Natural killer cell (primary cell): ENCODE data around the gene MRPS17. TPM values are rescaled to one million over a fixed set of nuclear protein-coding genes. Genes with fewer than 3 reads are reported as not detected.
A peak's percentile ranks its signal among the peaks of the same experiment; 100 is the strongest.

Experiments used
- ATAC-seq, 3 donors: fragments of 150-1000 bp in 2 of 3; fragments of 200-7000 bp in 1 of 3; cut with Tn5 transposase; 1 replicate in 1 of 3; 2 replicates in 2 of 3; pipeline ENCODE4 v1.10.0; 2021; ENCODE audit warnings: mild to moderate bottlenecking in 2 of 3, moderate library complexity in 2 of 3
- DNase-seq, 2 donors: peaks; one replicate each; pipeline versions ENCODE4 v3.0.0 to v3.0.0-alpha.2; 2013 to 2021; ENCODE audit warnings: mixed read lengths in 1 of 2
- H3K27ac ChIP-seq: one replicate; pipeline ENCODE4 v1.5.1; 2013; ENCODE audit warnings: mild to moderate bottlenecking, low read length
- H3K27me3 ChIP-seq: one replicate; pipeline ENCODE4 v1.6.1; 2013; ENCODE audit warnings: low read length; ENCODE audit not compliant: control insufficient read depth, insufficient read depth
- H3K36me3 ChIP-seq: one replicate; pipeline ENCODE4 v1.6.1; 2013; ENCODE audit warnings: low read length; ENCODE audit not compliant: control insufficient read depth, insufficient read depth
- H3K4me1 ChIP-seq: one replicate; pipeline ENCODE4 v1.6.1; 2013; ENCODE audit warnings: low read length; ENCODE audit not compliant: control insufficient read depth, insufficient read depth
- H3K4me3 ChIP-seq: one replicate; pipeline ENCODE4 v1.5.1; 2013; ENCODE audit warnings: low read length
- H3K9me3 ChIP-seq: one replicate; pipeline ENCODE4 v1.6.1; 2013; ENCODE audit warnings: low read length; ENCODE audit not compliant: control insufficient read depth, insufficient read depth
- H3K27ac Mint-ChIP-seq, 2 donors: one replicate each; pipeline ENCODE4 v1.8.0; 2022; ENCODE audit warnings: mild to moderate bottlenecking in 2 of 2, mixed read lengths in 2 of 2, moderate library complexity in 1 of 2
- H3K27me3 Mint-ChIP-seq, 2 donors: one replicate each; pipeline ENCODE4 v1.8.0; 2022; ENCODE audit warnings: low read depth in 2 of 2, mixed read lengths in 2 of 2
- H3K36me3 Mint-ChIP-seq: one replicate; pipeline ENCODE4 v1.8.0; 2022; ENCODE audit warnings: mixed read lengths
- H3K4me1 Mint-ChIP-seq, 2 donors: one replicate each; pipeline ENCODE4 v1.8.0; 2022; ENCODE audit warnings: mixed read lengths in 2 of 2
- H3K4me3 Mint-ChIP-seq: one replicate; pipeline ENCODE4 v1.8.0; 2022; ENCODE audit warnings: mild to moderate bottlenecking, moderate library complexity, mixed read lengths
- H3K9me3 Mint-ChIP-seq, 2 donors: one replicate each; pipeline ENCODE4 v1.8.0; 2022; ENCODE audit warnings: mixed read lengths in 2 of 2
- WGBS: methylation state at CpG from one replicate; pipeline ENCODE4 v1.1.7; 2013; ENCODE audit warnings: missing lambda C conversion rate; ENCODE audit not compliant: insufficient coverage; 5-methylcytosine and 5-hydroxymethylcytosine counted together
- intact Hi-C: fragments of 100-400 bp; cut with micrococcal nuclease; formaldehyde crosslinking; loops from one replicate; pipeline ENCODE4 v1.14.2; 2022
- total RNA-seq, 4 donors: library from RNA; stranded (reverse); fragments of 120-200 nt in 1 of 4; gene quantifications; one replicate each; pipeline versions ENCODE4 v1.2.3 to v1.2.4, GENCODE V29; 2013 to 2022
- TF ChIP-seq, protein P1 (sequence below): fragments of 200-600 bp; IDR thresholded peaks from one replicate; pipeline ENCODE4 v1.8.0; 2022; ENCODE audit warnings: antibody characterized with exemption

MRPS17 gene
- total RNA-seq, 3 donors from 2014 or later (not counting 1 experiment from before 2014, with no cell fraction given): 6.8 to 12.0 (median 10.4) TPM

DNA sequence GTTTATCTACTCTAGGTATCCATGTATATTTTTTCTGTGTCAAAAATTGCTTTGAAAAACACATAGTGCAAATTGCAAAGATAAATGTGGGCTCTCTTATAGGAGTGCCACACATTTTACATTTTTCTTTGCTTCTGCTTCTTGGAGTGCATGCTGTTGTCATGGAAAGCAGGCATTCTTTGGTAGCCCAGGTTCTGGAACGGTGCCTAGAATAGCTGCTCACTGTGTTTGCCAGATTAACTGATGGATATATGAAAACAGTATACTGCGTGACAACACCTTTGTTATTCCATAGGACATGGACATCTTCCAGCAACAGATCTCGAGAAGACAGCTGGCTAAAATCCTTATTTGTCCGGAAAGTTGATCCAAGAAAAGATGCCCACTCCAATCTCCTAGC, 26.2 kb downstream of the MRPS17 start:
- Mint-ChIP-seq H3K4me3 (no peak overlapping the region), H3K36me3 (peaks cover 11% of the 10 kb centered on the region), H3K9me3 (no peaks in the 10 kb centered on the region), H3K27me3 (no peaks in the 10 kb centered on the region), H3K4me1 (peaks cover 13 to 14% of the 10 kb centered on the region in 2 donors), H3K27ac (peak overlapping the region in 1 of 2 donors; percentile 45)
- intact Hi-C loops: no loop called here
- Histone ChIP-seq H3K27me3 (no peaks in the 10 kb centered on the region), H3K4me1 (no peaks in the 10 kb centered on the region), H3K9me3 (no peaks in the 10 kb centered on the region), H3K36me3 (peaks cover 39% of the 10 kb centered on the region), H3K27ac (no peak overlapping the region), H3K4me3 (no peak overlapping the region)
- TF ChIP-seq, protein P1, sequence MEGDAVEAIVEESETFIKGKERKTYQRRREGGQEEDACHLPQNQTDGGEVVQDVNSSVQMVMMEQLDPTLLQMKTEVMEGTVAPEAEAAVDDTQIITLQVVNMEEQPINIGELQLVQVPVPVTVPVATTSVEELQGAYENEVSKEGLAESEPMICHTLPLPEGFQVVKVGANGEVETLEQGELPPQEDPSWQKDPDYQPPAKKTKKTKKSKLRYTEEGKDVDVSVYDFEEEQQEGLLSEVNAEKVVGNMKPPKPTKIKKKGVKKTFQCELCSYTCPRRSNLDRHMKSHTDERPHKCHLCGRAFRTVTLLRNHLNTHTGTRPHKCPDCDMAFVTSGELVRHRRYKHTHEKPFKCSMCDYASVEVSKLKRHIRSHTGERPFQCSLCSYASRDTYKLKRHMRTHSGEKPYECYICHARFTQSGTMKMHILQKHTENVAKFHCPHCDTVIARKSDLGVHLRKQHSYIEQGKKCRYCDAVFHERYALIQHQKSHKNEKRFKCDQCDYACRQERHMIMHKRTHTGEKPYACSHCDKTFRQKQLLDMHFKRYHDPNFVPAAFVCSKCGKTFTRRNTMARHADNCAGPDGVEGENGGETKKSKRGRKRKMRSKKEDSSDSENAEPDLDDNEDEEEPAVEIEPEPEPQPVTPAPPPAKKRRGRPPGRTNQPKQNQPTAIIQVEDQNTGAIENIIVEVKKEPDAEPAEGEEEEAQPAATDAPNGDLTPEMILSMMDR: no peak
- WGBS: 100% methylated on average over 4 of the region's 4 CpGs
- ATAC-seq (no peak), DNase-seq (no peak)

DNA sequence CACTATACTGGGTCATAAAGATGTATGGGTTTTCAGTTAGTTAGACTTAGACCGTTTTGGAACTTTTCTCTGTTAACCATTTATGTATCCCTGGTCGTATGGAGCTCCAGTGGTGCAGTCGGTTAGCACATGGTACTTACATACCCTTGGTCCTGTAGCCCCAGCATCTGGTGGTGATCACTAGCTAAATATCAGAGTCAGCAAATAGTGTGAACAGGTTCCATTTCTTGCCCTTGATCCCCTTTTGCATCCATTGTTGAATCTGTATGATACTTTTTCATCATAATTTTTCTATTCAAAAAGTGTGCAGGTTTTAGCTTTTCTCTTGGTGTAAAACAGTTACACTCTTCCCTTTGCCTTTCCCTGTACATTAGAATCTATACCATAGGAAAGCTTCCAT, 28.6 kb downstream of the MRPS17 start:
- H3K27ac Mint-ChIP-seq: no peak overlapping the region
- H3K9me3 Mint-ChIP-seq: no peaks in the 10 kb centered on the region
- H3K36me3 Mint-ChIP-seq: peaks cover 11% of the 10 kb centered on the region
- TF ChIP-seq, protein P1: no peak
- Histone ChIP-seq H3K9me3 (no peaks in the 10 kb centered on the region), H3K36me3 (peaks cover 61% of the 10 kb centered on the region), H3K27me3 (no peaks in the 10 kb centered on the region), H3K4me3 (no peak overlapping the region), H3K27ac (no peak overlapping the region), H3K4me1 (no peaks in the 10 kb centered on the region)
- intact Hi-C loops: no loop called here
- H3K4me3 Mint-ChIP-seq: no peak overlapping the region
- no peak for ATAC-seq
- no peaks in the 10 kb centered on the region for H3K27me3 Mint-ChIP-seq
- H3K4me1 Mint-ChIP-seq: peaks cover 3 to 8% of the 10 kb centered on the region in 2 donors
- DNase-seq: no peak
- WGBS: 97% methylated on average over 3 of the region's 3 CpGs

DNA sequence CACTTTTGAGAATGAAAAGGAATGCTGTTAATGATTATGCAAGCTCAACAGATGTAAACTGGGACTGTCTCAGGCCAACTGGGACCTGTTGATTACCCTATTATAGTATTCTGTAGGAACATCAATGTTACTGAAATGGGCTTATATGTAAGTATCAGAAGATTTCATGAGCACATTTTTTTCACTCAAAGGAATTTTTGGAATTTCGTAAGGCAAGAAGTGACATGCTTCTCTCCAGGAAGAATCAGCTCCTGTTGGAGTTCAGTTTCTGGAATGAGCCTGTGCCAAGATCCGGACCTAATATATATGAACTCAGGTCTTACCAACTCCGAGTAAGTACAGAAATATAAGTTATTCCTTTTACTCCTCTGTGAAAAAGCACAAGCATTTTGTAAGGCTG, 31.9 kb downstream of the MRPS17 start:
- no peak overlapping the region for H3K4me3 ChIP-seq
- no peaks in the 10 kb centered on the region for H3K9me3 ChIP-seq
- no peak for ATAC-seq
- 100% methylated on average over 2 of the region's 3 CpGs for WGBS
- H3K27ac Mint-ChIP-seq: no peak overlapping the region
- no peaks in the 10 kb centered on the region for H3K27me3 ChIP-seq
- no peak overlapping the region for H3K4me3 Mint-ChIP-seq
- H3K27ac ChIP-seq: no peak overlapping the region
- TF ChIP-seq, protein P1: no peak
- intact Hi-C loops: no loop called here
- H3K9me3 Mint-ChIP-seq: no peaks in the 10 kb centered on the region
- no peaks in the 10 kb centered on the region for H3K27me3 Mint-ChIP-seq
- peaks cover 61% of the 10 kb centered on the region for H3K36me3 ChIP-seq
- peaks cover 11% of the 10 kb centered on the region for H3K36me3 Mint-ChIP-seq
- H3K4me1 ChIP-seq: no peaks in the 10 kb centered on the region
- DNase-seq: no peak
- H3K4me1 Mint-ChIP-seq: no peaks in the 10 kb centered on the region

DNA sequence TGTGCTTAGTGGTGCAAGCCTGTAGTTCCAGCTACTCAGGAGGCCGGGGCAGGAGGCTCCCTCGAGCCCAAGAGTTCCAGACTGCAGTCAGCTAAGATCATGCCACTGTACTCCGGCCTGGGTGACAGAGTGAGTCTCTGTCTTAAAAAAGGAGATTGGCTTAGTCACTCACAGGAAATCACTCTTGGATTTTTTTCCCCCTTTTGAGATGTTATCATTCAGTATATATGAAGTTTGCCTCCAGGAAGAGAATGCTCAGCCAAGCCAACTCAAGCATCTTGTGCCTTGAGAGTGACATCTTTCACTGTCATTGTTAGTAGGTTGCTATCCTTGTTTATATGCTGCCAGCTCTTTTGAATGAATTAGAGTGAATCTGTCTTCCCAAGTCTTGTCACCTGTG, 40.7 kb downstream of the MRPS17 start:
- Mint-ChIP-seq H3K4me1 (no peaks in the 10 kb centered on the region), H3K27ac (no peak overlapping the region), H3K9me3 (no peaks in the 10 kb centered on the region), H3K4me3 (no peak overlapping the region), H3K27me3 (no peaks in the 10 kb centered on the region), H3K36me3 (no peaks in the 10 kb centered on the region)
- ATAC-seq (no peak), DNase-seq (no peak)
- Histone ChIP-seq H3K4me3 (no peak overlapping the region), H3K27me3 (no peaks in the 10 kb centered on the region), H3K4me1 (no peaks in the 10 kb centered on the region), H3K36me3 (peaks cover 30% of the 10 kb centered on the region), H3K27ac (no peak overlapping the region), H3K9me3 (no peaks in the 10 kb centered on the region)
- TF ChIP-seq, protein P1: no peak
- intact Hi-C loops: no loop called here
- 92% methylated on average over 3 of the region's 3 CpGs for WGBS
